Measurements from ENCODE around the gene JMJD1C.

DNA sequence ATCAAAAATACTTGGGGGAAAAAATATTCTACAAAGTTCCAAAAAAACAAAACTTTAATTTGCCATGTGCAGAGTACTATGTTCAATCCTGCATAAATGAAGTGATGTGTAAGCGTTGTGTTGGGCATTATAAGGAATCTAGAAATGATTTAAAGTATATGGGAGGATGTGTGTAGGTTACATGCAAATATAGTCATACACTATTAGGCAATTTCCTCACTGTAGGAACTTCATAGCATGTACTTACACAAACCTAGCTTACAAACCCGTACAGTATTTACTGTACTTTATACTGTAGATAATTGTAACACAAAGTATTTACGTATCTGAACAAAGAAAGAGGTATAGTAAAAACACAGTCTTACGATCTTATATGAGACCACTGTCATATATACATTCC lies 260.4 kb downstream of the JMJD1C start:
- TF ChIP-seq, protein P1, sequence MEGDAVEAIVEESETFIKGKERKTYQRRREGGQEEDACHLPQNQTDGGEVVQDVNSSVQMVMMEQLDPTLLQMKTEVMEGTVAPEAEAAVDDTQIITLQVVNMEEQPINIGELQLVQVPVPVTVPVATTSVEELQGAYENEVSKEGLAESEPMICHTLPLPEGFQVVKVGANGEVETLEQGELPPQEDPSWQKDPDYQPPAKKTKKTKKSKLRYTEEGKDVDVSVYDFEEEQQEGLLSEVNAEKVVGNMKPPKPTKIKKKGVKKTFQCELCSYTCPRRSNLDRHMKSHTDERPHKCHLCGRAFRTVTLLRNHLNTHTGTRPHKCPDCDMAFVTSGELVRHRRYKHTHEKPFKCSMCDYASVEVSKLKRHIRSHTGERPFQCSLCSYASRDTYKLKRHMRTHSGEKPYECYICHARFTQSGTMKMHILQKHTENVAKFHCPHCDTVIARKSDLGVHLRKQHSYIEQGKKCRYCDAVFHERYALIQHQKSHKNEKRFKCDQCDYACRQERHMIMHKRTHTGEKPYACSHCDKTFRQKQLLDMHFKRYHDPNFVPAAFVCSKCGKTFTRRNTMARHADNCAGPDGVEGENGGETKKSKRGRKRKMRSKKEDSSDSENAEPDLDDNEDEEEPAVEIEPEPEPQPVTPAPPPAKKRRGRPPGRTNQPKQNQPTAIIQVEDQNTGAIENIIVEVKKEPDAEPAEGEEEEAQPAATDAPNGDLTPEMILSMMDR (IDR thresholded peaks at IDR 0.05) = no peak
- TF ChIP-seq POLR2A (IDR thresholded peaks at IDR 0.05) = no peak

Measured in adrenal gland (tissue), 5 donors.